Measurements from ENCODE around the gene ZNF567. TPM values are rescaled to one million over a fixed set of nuclear protein-coding genes. Genes with fewer than 3 reads are reported as not detected.

The ZNF567 gene
- 1 to 10 TPM; 7.3 to 7.6 TPM for total RNA-seq
- 6.4 TPM for polyA plus RNA-seq (2013, experiment 1 of 2)
- polyA plus RNA-seq (2013, experiment 2 of 2), result 9.5 TPM
- total RNA-seq, result 11.2 to 39.0 (median 25.5) reads per million in 172 experiments

DNA sequence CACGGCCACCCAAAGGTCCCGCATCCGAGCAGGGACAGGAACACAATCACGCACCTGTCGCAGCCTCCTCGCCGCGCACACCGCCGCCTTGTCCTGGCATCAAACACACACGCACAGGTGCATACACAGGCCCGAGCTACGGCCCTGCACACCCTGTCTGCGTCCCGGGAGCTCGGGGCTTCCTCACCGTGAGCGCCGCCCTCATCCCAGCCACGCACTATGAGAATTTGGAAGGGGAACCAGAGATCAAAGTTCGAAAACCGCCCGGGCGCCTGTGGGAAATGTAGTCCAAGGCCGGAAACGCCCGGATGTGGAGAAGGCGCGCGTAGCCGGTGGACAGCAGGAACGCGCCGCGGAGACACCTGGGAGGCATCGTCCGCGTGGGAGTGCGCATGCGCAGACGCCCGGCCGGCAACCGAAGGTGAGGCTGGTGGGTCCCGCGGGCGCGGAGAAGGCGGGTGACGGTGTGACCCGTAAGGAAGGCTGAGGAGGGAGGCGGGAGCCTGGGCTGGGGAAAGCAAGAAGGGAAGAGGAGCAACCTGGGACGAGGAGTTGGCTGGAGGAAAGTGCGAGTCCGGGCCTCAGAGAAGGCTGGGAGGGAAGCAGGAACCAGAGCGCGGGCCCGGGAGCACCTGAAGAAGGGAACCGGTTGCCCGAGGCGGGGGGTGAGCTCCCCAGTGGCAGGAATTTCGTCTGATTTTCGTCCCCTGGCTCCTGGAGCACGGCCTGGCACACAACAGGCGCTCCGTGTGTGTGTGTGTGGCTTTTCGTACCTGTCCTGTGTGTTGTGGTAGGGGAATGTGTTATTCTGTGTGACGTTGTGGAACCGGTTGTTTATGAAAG lies at the start of gene ZNF567:
TSS of gene ZNF567 (plus strand) at position 399 of the 843 bp plus-strand sequence. CDS start 7,256 bp downstream, outside the sequence.
- peak within 1 kb of the TSS; percentile 97 for H3K27ac Mint-ChIP-seq
- peak within 1 kb of the TSS; percentile 99 for H3K4me3 Mint-ChIP-seq
- POLR2A ChIA-PET, result interaction anchor here (0.6 to 3.5 kb wide), 6 partner anchors 20 to 163 kb away, joined by 4 to 20 read pairs (median 6); partner anchors contain the start of genes ZNF345, ZNF382, ZNF461 and ZNF529
- Histone ChIP-seq H3K4me1 (ENCODE audit: insufficient read depth, low read length) (peaks cover 23% of the 10 kb centered on the region), H3K4me3 (ENCODE audit: low read length) (peak within 1 kb of the TSS; percentile 67), H3K36me3 (ENCODE audit: insufficient read depth, low read length) (peaks cover 34% of the 10 kb centered on the region), H3K27ac (ENCODE audit: low read depth in 1 of 2, low read length in 2 of 2) (peak within 1 kb of the TSS; percentile 47 to 56), H3K9me3 (ENCODE audit: control insufficient read depth in 1 of 2, insufficient read depth in 1 of 2, low read length in 2 of 2) (peaks cover 21 to 30% of the 10 kb centered on the region in 2 experiments), H3K27me3 (ENCODE audit: control insufficient read depth in 1 of 2, insufficient read depth in 2 of 2, low read length in 2 of 2) (no peaks in the 10 kb centered on the region)
- peaks cover 91% of the 10 kb centered on the region for H3K36me3 Mint-ChIP-seq (ENCODE audit: low read depth)
- DNase-seq (peak; percentile 94 to 99 (median 97)), ATAC-seq (ENCODE audit: poor library complexity) (peak; percentile 93)
- peaks cover 5% of the 10 kb centered on the region for H3K9me3 Mint-ChIP-seq
- H3K4me1 Mint-ChIP-seq (ENCODE audit: low read depth), result peaks cover 40% of the 10 kb centered on the region
- no peaks in the 10 kb centered on the region for H3K27me3 Mint-ChIP-seq
- TF ChIP-seq, protein P1, sequence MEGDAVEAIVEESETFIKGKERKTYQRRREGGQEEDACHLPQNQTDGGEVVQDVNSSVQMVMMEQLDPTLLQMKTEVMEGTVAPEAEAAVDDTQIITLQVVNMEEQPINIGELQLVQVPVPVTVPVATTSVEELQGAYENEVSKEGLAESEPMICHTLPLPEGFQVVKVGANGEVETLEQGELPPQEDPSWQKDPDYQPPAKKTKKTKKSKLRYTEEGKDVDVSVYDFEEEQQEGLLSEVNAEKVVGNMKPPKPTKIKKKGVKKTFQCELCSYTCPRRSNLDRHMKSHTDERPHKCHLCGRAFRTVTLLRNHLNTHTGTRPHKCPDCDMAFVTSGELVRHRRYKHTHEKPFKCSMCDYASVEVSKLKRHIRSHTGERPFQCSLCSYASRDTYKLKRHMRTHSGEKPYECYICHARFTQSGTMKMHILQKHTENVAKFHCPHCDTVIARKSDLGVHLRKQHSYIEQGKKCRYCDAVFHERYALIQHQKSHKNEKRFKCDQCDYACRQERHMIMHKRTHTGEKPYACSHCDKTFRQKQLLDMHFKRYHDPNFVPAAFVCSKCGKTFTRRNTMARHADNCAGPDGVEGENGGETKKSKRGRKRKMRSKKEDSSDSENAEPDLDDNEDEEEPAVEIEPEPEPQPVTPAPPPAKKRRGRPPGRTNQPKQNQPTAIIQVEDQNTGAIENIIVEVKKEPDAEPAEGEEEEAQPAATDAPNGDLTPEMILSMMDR (IDR thresholded peaks at IDR 0.05), result no peak
- CTCF ChIA-PET, result no interaction called here
- intact Hi-C loops (cut with DNase I, micrococcal nuclease), result loop anchor here (1.0 to 10.0 kb wide), 16 partner anchors 21 to 1219 kb away; partner anchors contain the start of genes ZNF461 (in 2 of the 2), ZNF566 (in 2 of the 2), HSPB6 (in 1 of the 2) and OVOL3 (in 1 of the 2)

DNA sequence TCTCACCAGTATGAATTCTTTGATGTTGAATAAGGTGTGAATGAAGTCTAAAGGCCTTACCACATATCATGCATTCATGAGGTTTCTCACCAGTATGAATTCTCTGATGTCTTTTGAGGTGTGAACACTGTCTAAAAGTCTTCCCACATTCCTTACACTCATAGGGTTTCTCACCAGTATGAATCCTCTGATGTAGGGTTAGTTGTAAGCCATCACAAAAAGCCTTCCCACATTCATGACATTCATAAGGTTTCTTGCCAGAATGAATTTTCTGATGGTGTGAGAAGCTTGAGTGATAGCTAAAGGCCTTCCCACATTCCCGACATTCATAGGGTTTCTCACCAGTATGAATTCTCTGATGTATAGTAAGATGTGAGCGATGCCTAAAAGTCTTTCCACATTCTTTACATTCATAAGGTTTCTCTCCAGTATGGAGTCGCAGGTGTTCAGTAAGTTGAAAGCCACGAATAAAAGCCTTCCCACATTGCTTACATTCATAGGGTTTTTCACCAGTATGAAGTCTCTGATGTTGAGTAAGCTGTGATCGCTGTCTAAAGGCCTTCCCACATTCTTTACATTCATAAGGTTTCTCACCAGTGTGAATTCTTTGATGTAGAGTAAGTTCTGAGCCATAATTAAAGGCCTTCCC lies 48.4 kb upstream of the ZNF567 start:
- no peaks in the 10 kb centered on the region for H3K4me1 Mint-ChIP-seq (ENCODE audit: low read depth)
- H3K9me3 ChIP-seq (ENCODE audit: control insufficient read depth in 1 of 2, insufficient read depth in 1 of 2, low read length in 2 of 2), result peaks cover 56 to 94% of the 10 kb centered on the region in 2 experiments

DNA sequence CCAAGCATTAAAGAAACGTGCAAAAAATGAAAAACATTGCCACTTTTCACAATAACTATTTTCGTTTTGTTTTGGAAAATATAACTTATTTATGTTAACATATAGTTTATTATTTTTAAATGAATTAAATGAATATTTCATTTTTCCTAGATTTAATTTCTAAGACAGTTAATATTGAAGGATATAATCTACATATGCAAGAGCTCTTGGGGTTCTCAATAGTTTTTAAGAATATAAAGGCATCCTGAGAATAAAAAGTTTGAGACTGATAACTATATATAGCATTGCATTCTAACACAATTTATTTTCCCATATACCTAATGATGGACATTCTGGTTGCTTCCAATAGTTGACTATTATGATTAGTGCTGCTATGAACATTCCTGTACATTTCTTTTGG lies 40.7 kb upstream of the ZNF567 start:
- POLR2A ChIA-PET, result no interaction called here
- H3K4me3 Mint-ChIP-seq, result no peak overlapping the region
- TF ChIP-seq, protein P1 (IDR thresholded peaks at IDR 0.05), result no peak
- H3K4me1 Mint-ChIP-seq (ENCODE audit: low read depth), result no peaks in the 10 kb centered on the region
- CTCF ChIA-PET, result no interaction called here
- peaks cover 20% of the 10 kb centered on the region for H3K9me3 Mint-ChIP-seq
- intact Hi-C loops (cut with DNase I, micrococcal nuclease), result no loop called here
- no peak overlapping the region for H3K27ac Mint-ChIP-seq
- Histone ChIP-seq H3K9me3 (ENCODE audit: control insufficient read depth in 1 of 2, insufficient read depth in 1 of 2, low read length in 2 of 2) (peaks cover 69 to 76% of the 10 kb centered on the region in 2 experiments), H3K27ac (ENCODE audit: low read depth in 1 of 2, low read length in 2 of 2) (no peak overlapping the region), H3K4me1 (ENCODE audit: insufficient read depth, low read length) (no peaks in the 10 kb centered on the region), H3K27me3 (ENCODE audit: control insufficient read depth in 1 of 2, insufficient read depth in 2 of 2, low read length in 2 of 2) (no peaks in the 10 kb centered on the region), H3K36me3 (ENCODE audit: insufficient read depth, low read length) (peaks cover 51% of the 10 kb centered on the region), H3K4me3 (ENCODE audit: low read length) (no peak overlapping the region)
- DNase-seq (no peak), ATAC-seq (ENCODE audit: poor library complexity) (no peak)
- H3K36me3 Mint-ChIP-seq (ENCODE audit: low read depth), result peaks cover 83% of the 10 kb centered on the region
- H3K27me3 Mint-ChIP-seq, result no peaks in the 10 kb centered on the region

More for the DNA sequence above, 48.4 kb upstream of the ZNF567 start:
- Histone ChIP-seq H3K36me3 (ENCODE audit: insufficient read depth, low read length) (peaks cover 18% of the 10 kb centered on the region), H3K27me3 (ENCODE audit: control insufficient read depth in 1 of 2, insufficient read depth in 2 of 2, low read length in 2 of 2) (no peaks in the 10 kb centered on the region), H3K4me1 (ENCODE audit: insufficient read depth, low read length) (no peaks in the 10 kb centered on the region), H3K4me3 (ENCODE audit: low read length) (no peak overlapping the region), H3K27ac (ENCODE audit: low read depth in 1 of 2, low read length in 2 of 2) (no peak overlapping the region)
- Mint-ChIP-seq H3K36me3 (ENCODE audit: low read depth) (peaks cover 92% of the 10 kb centered on the region), H3K4me3 (no peak overlapping the region), H3K27ac (no peak overlapping the region), H3K9me3 (peaks cover 17% of the 10 kb centered on the region), H3K27me3 (no peaks in the 10 kb centered on the region)
- CTCF ChIA-PET, result no interaction called here
- POLR2A ChIA-PET, result interaction anchor here (1.0 kb wide), 1 partner anchor 34 kb away, joined by 3 read pairs; the partner anchor contains the start of gene ZNF382
- intact Hi-C loops (cut with DNase I, micrococcal nuclease), result no loop called here
- DNase-seq, result peak in 1 of 14 experiments; percentile 1
- TF ChIP-seq, protein P1 (IDR thresholded peaks at IDR 0.05), result no peak
- no peak for ATAC-seq (ENCODE audit: poor library complexity)

Data from CD4-positive, alpha-beta T cell (primary cell).